GM19452 (cell line): ENCODE results near the gene PAX8.

Experiments
- ATAC-seq: cut with Tn5 transposase; IDR thresholded peaks from one replicate; pipeline ENCODE4 v1.9.1; 2021; ENCODE audit not compliant: unreplicated experiment

PAX8 gene

DNA sequence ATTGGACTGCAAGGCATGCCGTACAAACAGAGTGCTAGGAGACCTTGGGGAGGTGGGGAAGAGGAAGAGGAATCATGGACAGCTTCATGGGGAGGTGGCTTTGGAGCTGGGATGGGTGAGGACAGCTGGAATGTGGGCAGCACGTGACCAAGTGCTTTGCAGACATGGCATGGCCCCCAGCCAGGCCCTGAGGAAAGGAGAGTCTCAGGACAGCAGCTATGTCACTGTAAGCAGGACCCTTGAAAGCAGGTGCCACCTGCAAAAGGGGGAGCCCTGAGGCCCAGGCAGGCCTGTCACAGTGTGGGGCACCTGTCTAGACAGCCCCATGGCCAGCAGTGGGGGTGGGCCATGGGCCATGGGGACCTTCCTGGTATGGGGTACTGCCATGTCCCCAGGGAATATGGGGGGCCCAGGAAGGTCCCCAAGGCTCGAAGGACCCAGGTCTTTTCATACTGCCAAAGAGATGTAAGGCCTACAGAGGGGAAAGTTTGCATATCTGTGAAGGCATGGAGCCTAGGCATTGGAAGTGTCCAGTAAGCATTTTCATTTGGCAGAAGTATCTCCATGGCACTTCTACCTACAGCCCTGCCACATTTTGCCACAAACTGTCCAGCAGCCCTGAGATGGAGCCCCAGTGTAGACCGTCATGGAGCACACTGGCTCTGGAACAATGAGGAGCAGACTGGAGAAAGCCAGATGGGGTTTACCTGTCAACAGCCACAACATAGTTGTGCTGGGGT lies 9.9 kb downstream of the PAX8 start:
- no peak for ATAC-seq

DNA sequence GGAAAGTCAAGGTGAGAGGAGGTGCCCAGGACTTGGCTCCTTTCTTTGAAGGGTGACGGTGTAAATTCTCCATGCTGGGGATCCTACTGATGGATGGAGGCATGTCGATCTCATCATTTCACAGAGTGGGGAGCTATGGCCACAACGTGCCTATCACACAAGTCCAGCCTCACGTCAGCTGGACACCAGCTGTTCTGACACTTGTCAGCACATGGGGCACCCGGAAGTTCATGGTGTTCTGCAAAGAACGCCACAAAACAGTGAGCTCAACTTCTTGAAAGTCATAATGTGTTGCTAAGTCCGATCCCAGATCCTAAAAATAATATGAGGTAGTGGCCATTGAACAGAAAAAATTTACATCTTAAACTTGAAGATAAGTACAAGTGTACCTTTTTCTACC lies 12.3 kb downstream of the PAX8 start:
- ATAC-seq = no peak

DNA sequence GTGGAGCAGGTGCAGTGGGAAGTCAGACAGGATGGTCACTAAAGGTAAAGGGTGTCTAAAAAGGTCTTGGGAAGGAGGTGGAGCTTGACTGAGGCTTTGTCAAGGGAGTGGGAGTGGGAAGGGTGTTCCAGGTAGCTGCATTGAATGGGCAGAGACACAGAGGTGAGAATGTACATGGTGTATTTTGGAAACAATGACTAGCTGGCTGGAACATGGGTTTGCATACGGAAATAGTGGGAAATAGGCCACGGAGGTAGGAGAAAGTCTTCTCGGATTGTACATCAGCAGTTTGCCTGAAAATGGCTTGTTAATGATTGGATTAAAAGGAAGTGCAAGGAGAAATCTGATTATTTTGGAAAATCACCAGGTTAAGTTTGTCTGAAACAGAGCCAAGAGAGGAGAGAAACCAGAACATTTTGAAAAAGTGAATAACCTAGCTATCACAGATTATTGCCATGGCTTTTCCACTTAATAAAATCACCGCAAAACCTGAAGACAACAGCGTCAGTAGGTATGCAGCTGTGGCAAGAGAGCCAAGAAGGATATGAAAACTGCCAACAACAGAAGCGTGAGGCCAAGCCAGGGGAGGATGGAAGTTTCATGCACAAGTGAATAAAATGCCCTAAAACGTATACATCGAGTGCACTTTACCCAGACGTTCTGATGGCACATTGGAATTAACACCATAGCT lies 13.9 kb downstream of the PAX8 start:
- no peak for ATAC-seq

DNA sequence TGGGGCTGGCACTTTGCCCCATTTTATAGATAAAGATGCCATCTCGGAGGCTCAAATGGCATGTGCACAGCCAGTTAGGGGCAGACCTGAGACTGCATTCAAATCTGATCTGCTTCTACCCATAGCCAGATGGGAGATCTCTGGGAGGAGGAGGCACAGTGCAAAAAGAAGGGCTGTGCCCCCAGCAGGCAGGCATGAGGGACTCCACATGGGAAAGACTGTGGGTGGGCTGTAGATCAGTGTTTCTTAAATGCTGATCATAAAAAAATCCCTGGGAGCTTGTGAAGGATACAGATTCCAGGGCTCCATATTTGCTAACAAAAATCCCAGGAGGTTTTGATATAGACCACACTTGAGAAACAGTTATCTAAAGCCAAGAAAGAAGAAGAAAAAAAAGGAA lies 15.2 kb downstream of the PAX8 start:
- ATAC-seq = no peak

DNA sequence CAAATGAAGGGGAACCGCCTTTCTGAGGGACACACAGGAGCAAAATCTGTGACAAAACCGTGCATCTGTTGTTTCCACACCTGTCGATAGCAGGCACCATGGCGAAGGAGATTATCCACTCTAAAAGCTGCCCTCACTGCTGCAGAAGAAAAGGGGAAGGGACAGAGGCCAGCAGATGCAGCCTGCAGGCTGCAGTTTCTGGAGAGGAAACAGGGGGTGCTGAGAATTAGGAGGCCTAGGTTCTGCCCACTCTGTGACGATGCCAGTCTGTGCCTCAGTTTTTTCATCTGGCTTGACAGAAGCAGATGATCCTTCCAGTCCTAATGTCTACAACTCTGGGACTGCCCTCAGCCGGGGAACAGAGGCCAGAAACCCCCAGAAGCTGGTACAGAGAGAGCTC lies 17.7 kb downstream of the PAX8 start:
- no peak for ATAC-seq

DNA sequence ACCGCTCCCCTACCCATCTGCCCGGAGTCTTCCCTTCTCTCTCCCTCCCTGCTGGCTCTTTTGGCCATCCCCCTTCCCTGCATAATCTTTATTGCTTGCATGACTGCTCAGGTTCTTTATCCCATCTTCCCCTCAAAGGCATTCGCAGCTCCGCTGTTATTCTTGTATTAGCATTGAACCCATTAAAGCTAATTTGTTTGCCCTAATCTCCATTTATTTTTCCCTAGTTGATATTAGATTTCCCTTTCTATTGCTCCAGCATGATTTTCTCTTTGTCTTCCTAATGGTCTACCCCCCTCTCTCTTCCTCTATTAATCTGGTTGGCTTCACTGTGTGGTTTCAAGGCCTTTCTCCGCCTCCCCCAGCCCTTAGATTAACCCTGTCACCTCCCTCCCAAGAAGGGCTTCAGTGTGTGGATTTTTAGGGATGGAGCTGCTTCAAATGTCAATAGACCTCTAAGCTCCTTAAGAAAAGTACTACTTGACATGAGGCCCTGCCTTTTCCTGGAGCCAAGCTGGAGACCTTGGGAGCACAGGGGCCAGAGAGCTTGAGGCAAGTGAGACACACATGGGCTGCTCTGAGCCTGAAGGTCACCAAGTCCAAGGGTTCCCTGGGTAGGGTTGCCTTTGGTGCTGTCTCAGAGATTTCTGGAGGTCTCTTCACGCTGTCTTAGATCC lies 20.1 kb downstream of the PAX8 start:
- ATAC-seq = no peak

DNA sequence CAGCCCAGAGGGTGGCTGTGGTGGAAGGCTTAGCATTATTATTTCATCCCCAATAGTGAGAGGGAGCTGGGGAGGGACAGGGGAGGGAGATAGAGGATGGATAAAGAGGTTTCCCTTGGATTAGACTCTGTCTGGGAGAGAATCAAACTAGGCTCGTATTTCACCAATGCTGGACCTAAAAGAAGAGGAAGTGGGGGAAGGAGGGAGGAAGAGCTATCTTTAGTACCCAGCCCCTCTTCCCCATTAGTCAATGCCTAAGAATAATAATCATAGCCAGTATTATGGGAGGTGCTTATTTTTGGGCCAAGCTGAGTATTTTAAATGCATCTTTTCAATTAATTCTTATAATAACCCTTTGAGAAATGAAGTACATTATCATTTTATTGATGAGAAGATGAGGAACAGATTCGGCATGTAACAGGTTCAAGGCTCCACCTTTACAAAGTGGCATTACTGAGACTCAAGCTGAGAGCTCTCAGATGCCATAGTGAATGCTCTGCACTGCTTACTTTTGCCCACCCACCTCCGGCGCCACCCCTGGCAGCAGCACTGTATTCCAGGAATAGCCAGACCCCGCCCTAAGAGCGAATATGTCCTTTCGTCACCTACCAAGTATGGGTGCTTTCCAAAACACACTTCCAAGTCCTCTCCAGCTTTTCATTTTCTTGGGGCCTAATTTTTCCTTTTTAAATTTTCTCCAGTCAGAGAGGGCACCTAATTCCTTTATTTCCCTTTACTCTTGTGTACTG lies 21.0 kb downstream of the PAX8 start:
- no peak for ATAC-seq

DNA sequence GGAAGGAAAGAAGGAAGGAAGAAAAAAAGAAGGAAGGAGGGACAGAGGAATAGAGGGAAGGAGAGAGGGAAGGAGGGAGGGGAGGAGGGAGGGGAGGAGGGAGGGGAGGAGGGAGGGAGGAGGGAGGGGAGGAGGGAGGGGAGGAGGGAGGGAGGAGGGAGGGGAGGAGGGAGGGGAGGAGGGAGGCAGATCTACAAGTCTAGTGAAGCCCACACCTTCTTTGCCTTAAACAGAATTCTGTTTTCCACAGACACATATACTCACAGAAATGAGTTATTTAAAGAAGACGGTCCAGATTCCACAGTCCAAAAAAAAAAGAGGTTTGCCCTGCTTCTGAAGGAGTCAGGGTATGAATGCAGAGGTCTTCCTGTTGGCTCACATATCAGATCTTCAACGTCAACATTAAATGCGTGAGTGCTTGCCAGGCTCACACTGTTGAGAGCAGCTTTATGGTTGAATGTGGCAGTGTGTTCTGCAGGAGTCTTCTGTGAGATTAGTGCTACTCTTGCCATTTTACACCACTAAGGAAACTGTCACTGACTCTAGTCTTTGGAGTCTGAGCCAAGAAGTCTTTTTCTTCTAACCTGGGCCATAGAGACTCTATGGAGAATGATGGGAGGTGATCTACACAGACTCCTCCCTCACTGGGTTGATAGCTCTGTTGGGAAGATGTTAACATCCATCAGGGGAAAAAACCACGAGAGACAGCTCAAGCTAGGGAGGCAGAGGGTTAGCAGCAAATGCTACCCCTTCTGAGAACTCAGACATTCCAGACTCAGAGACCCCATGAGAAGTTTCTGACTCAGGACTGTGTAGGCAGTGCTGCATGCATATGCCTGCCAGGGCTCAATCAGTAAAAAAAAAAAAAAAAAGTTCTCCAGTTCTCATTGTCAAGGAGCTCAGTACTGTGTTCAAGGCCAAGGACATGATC lies 23.3 kb downstream of the PAX8 start:
- ATAC-seq = no peak

DNA sequence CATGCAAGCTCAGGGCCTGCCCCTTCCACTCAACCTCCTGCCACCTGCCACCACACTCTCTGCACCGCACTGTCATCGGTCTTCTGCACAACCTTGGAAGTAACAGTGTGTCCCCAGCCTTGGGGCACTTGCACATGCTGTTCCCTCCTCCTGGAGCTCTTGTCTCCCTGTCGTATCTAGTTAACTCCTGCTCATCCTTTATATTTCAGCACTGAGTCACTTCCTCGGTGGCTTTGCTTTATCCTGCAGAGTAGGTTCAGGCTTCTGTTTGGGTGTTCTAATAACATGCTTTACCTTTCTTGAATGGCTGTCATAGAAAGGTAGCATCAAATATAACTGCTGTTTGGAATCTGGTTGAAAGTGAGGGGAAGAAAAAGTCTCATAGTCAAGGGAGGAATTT lies 25.3 kb downstream of the PAX8 start:
- ATAC-seq = no peak

DNA sequence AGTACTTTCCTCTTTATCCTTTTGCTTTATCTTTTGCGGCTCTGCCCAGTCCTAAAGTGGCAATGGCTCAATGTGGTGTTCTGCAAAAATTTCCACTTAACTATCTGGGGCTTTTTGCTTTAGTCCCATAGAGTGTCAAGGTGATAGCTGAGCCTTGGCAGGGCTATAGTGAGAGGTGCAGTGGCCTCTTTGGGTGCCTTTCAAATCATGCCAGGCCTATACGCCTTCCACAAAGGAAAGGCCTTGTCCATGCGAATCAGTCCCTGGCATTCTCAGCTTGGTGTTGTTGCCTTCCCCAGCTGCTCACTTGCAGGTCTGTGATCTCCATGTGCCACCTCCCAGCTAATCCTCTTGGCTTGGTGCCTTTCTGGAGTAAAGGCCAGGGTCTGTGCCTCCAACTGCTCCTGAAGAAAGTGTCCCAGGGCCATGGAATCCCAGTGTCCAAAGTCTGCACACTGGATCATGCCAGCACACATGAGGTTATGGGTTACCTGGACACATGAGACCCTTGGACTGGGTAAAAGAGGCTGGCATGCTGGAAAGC lies 26.6 kb downstream of the PAX8 start:
- no peak for ATAC-seq

DNA sequence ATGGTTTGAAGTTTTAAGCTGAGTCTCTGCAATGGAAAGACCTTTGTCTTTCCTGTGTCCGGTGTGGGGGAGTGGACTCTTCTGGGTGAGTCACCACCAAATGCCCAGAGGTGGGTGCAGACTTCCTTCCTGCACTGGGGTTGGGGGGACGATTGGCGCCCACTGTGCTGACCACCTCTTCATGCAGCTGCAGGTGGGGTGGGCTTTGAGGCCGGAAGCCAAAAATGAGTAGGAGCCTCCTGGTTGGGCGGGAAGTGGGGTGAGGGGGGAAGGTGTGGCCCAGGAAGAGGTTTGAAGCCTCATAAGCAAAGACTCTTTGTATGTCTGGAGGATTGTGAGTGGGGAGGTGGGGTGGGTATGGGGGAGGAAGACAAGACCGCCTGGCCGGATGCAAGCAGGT lies 27.6 kb downstream of the PAX8 start:
- ATAC-seq = no peak

DNA sequence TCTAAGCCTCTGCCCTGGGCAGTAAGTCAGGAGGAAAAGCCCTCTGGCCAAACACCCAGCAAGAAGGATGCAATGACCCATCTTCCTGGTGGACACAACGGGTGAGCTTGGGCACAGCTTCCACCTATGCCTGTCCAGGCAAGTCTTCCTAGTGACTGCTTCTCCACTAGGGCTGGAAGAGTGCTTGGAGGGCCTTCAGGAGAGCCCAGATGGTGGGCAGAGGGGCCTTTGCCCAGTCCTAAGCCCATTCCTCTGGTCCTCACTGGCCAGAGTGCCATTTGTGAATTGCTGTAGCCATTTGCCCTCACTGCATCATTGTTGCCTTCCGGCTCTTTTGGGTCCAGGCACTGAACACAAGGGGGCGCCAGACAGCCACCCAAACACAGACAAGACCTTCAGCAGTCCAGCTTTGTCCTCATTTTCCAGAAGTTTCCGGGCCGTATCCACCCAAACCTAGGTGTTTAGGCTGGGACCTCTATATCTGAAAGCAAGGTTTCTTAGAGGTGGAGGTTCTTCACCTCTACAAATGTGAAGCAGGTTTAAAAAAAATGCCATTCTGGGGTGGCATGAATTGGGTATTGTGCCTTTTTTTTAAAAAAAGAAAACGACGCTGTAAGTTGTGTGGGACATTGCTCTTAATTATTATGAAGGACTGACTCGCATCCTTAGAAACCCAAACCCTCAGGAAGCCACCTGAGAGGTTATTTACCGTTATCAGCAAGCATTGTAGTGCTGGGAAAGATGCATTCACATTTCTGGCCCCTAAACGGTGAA lies 29.5 kb downstream of the PAX8 start:
- no peak for ATAC-seq

DNA sequence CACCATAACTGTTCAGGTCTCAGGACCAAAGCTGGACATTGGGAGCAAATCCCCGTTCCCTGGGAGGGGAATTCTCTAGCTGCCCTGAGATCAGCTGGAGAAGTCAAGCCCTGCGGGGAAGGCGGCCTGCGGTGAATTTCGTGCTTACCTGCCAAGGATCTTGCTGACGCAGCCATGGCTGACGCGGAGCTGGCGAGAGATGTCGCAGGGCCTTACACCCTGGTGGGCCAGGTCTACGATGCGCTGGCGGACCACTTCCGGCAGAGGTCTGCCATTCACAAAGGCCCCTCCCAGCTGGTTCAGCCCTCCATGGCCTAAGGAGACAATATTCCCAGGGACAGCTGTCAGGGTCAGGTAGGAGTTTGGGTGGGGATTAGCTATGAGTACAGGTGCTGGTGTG lies 32.1 kb downstream of the PAX8 start:
- ATAC-seq = no peak

DNA sequence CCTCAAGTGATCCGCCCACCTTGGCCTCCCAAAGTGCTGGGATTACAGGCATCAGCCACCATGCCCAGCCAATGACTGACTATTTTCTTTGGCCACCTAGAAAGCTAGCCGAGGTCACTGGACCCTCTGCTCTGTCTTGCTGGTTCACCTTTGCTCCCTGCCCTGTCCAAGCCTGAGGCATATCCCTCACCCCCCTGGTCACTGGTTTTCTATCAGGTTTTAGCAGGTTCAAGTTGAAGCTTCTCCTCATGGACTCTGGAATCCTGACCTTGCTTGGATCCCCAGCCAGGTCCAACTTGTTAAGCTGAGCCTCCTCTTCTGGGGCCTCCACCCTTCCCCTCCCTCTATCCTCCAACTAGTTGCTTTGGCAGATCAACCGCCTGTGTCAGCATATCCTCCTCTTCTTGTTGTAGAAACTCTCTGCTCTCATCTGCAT lies 33.4 kb downstream of the PAX8 start:
- ATAC-seq = no peak

DNA sequence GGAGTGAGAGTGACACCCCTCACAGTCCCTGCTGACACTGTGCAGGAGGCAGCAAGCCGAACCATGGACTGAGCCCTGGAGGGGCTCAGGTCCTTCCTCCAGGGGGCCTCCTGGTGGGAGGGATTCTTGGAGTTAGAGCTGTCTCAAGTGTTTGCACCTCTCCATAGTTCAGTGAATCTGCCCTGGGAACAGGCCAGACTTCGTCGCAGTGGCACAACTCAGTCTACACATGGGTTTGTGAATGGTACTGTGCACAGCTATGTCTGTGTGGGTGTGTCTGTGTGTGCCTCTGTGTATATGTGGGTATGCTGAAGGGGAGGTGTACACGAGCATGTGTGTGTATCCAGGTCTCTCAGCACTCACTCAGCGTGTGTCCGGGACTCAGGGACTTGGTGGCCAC lies 36.4 kb downstream of the PAX8 start:
- ATAC-seq = no peak

DNA sequence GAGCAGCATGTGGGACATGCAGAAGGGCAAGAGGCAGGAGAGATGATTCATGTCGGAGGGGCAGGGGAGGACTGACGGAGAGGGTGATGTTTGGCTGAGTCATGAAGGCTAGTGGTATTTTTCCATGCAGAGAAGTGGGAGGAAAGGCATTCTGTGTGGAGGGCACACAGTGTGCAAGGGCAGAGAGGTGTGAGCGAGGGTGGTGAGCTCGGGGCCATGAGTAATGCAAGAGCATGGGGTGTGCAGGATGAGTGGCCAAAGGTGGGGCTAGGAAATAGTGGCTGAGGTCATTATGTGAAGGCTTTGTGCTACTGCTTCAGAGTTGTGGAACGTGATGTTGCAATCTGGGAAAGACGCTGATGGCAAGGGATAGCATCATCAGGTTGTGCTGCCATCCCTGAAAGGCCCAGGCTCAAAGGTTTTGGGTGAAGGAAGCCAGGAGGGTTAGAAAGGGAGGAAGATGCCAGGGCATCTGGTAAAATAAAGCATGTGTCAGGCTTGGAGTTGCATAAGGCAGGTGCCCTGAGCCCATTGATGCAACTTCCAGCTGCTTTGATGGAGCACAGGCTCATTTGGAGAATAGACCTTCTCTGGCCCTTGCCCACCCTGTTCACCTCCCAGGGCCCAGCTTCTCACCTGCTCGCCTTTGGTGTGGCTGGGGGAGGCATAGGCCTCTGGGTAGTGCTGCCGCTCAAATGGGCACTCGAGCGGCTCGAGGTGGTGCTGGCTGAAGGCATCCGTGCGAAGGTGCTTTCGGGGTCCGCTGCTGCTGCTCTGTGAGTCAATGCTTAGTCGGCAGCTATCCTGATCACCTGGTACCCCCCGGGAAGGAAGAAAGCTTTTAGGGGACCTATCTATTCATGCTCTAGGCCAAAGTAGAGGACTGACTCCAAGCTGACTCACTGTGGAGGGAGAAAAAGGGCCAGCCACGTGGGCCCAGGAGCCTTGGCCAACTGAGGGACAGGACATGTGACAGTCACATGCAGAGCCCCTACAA lies 37.5 kb downstream of the PAX8 start:
- no peak for ATAC-seq

DNA sequence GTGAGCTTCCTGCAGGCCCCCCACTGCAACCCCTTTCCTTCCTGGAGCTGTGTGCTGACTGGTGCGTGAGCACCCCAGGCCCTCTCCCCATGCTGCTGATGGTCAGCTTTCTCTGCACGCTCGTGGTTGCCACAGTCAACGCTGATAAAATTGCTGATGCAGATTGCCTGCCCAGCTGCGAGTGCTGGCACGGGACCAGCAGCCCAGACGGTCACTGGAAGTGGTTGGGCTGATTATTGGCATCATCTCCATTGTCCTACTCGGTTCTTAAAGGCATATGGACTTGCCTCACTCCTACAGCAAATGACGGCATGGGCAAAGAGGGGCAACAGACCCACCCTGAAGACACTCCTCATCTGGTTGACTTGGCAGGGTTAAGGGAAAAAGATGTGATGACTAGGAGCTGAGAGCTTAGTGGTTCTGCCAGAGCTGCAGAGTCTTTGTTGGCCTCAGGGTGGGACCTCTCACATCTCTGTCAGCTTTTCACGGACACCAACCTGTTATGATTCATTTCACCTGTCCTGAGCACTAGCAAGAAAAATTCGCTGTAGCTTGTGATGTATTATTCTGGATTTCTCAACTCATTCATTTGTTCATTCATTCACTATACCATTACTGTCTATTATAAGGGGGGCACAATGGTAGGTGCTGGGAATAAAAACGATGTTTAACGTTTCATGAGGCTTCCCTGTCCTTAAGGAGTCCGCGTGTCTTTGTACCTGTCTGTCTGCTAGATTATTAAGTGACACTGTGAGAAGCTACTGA lies 38.4 kb downstream of the PAX8 start:
- ATAC-seq = no peak
